NCI-H1417 (cell line): Measurements from ENCODE around the gene EXOC4.
"Not testable (repeated sequence)": the region's sequence is repeated elsewhere in the genome, so short reads cannot be mapped to it uniquely, and the experiment has no call there.

Source experiments
- DNase-seq, 3 experiments: peaks; one replicate each; lab custom pipeline; 2025; lab: John Stamatoyannopoulos, UW

EXOC4 gene

DNA sequence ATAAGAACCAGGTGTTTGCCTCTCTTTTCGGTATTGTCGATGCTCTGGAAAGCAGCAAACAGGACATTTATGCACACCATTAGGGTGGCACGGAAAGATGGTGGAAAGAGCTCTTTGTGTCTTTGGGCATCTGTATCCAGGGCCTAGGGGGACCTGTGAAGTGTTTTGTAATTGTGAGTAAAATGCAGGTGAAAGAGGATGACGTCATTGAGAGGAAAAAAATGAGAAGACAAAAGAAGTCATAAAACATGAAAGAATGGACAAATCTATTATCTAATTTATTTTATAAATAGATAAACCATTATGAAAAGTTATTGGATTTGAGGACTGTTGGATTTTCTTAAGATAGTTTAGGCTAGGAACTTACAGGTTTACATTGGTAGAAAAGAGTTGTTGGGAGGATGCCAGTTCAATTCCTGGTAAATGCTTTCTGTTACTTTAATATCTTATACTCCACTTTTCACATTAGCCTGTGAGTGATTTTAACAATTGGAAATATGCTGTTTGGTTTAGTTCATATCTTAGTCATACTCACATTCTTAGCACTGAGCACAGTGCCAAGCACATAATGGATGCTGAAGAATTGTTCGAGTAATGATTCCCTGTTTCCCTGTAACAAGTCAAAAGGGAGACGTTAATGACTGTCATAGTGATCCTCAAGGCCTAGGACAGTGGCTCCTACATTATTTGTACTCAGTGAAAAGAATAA is 62.6 kb downstream of the EXOC4 start:
- no peak for DNase-seq

DNA sequence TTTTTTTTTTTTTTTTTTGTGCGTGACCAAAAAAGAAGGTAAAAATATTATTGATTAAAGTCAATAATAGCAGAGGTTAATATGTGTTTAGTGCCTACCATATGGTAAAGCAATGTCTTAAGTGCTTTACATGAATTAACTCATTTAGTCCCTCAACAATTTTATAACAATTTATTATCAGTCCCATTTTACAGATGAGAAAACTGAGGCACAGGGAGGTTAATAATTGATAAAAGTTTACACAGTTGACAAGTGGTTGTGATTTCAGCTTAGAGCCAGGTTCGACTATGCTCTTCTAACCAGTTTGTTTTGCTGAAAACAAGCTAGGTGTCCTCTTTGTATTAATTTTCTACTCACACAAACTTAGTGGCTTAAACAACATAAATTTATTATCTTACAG is 67.0 kb downstream of the EXOC4 start:
- DNase-seq = no peak

DNA sequence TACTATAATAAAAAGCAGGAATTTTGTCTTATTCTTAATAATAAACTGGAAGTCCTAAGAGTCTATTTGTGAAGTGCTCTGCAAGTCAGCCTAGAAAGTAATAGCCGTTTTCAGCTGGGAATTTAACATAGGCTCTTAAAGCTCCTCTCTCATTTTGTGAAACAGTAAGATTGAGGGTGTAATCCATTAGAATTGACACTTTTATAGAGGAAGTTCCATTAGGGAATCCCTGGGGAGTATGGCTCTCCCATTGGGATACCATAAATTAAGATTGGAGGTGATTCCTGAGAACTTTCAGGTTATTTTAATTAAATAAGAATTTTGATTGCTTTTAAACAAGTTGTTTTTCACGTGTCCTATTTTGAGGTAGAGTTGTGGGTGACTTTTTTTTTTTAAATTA is 68.0 kb downstream of the EXOC4 start:
- DNase-seq = peak in 2 of 3 experiments; percentile 43 to 57

DNA sequence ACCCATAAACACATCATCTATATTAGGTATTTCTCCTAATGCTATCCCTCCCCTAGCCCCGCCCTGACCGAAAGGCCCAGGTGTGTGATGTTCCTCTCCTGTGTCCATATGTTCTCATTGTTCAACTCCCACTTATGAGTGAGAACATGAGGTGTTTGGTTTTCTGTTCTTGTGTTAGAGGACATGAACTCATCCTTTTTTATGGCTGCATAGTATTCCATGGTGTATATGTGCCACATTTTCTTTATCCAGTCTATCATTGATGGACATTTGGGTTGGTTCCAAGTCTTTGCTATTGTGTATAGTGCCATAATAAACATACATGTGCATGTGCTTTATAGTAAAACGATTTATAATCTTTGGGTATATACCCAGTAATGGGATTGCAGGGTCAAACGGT is 68.5 kb downstream of the EXOC4 start:
- DNase-seq = not testable (repeated sequence)

- not testable (repeated sequence) for DNase-seq
These were observed 73.9 kb downstream of the EXOC4 start for GRCh38 chr7:133326745-133327144.

DNA sequence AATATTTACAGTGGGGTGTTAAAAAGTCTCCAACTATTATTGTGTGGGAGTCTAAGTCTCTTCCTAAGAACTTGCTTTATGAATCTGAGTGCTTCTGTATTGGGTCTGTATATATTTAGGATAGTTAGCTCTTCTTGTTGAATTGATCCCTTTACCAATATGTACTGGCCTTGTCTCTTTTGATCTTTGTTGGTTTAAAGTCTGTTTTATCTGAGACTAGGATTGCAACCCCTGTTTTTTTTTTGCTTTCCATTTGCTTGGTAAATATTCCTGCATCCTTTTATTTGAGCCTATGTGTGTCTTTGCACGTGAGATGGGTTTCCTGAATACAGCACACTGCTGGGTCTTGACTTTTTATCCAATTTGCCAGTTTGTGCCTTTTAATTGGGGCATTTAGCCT is 75.1 kb downstream of the EXOC4 start:
- DNase-seq = not testable (repeated sequence)

- DNase-seq = no peak
These were observed 77.2 kb downstream of the EXOC4 start for GRCh38 chr7:133330085-133330484.

DNA sequence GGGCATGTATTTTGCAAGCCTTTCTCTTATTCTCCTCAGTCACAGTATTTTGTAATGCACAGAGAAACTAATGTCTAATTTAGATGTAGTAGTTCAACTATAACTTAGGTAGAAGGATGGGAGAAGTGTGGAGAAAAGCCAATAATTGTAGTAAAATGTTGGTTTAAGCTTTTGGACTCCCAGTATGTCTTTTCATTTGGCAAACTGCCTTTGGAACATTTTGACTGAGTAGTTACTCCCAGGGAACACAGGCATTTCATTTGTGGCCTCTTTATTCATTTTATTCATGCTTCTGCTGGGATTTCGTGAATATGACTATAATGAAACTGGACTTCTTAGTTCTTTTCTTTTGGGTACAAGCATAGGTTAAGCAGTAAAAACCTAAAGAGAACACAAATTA is 79.0 kb downstream of the EXOC4 start:
- DNase-seq = no peak

GRCh38 chr7:133339772-133340171 is 86.9 kb downstream of the EXOC4 start:
- DNase-seq = no peak

GRCh38 chr7:133344275-133344674 is 91.4 kb downstream of the EXOC4 start:
- peak in 1 of 3 experiments; percentile 46 for DNase-seq

DNA sequence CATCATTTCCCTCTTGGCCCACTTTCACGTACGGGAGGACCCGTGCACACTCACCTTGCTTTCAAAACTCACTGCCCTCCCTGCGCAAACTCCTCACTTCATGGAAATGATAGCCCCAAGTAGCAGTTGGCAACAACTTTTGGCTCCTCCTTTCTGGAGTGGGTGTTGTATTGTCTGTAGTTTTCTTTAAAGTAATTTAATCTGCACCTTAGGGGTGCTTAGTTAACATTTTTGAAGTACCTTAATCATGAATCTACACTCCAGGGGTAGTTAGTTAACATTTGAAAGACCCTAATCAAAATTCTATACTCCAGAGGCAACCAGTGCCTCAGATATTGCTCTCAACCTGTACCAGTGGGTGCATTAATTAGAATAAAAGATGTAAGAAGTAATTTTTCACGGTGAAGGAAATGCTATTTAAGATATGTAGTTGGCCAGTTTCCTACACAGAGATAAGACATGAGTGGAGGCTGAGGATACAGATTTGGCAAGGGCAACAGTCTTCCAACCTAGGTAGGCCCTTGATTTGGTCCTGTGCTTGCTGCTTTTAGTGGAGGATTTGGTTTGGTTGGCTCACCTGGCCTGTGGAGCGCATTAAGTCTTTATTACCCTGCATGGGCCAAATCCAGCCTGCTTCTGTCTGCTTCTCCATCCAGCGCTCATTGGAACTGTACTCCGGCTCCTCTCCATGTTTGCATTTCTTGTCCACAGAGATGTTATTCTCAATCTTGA is 93.0 kb downstream of the EXOC4 start:
- no peak for DNase-seq

DNA sequence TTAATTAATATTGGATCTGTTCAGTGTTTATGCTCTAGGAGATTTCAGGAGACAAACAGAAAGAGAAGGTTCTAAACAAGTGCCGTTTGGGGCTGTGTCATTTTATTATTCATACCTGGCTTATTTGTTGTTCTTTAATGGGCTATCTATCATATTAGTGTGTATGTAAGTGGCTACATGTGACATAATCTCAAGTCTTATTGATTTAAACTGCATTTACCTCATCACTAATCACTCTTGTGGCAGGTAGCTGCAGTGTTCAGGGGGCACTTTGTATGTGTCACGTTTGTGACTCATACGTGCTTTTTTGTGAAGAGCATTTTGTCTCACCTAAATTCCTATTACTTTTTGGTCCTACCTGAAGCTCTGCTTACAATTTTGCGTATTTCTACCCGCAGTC is 95.4 kb downstream of the EXOC4 start:
- DNase-seq = peak in 1 of 3 experiments; percentile 42

DNA sequence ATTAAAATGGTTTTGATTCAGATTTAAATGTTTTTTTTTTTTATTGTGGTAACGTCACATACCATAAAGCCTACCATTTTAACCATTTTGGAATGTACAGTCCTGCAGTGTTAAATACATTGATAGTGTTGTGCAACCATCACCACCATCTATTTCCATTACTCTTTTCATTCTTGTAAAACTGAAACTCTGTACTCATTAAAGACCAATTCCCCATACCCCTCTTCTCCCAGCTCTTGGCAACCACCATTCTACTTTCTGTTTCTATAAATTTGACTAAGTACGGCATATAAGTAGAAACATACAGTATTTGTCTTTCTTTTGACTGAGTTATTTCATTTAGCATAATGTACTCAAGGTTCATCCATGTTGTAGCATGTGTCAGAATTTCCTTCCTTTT is 96.2 kb downstream of the EXOC4 start:
- no peak for DNase-seq

- no peak for DNase-seq
These were observed 99.6 kb downstream of the EXOC4 start for GRCh38 chr7:133352430-133352829.

GRCh38 chr7:133353775-133354174 is 100.9 kb downstream of the EXOC4 start:
- no peak for DNase-seq

DNA sequence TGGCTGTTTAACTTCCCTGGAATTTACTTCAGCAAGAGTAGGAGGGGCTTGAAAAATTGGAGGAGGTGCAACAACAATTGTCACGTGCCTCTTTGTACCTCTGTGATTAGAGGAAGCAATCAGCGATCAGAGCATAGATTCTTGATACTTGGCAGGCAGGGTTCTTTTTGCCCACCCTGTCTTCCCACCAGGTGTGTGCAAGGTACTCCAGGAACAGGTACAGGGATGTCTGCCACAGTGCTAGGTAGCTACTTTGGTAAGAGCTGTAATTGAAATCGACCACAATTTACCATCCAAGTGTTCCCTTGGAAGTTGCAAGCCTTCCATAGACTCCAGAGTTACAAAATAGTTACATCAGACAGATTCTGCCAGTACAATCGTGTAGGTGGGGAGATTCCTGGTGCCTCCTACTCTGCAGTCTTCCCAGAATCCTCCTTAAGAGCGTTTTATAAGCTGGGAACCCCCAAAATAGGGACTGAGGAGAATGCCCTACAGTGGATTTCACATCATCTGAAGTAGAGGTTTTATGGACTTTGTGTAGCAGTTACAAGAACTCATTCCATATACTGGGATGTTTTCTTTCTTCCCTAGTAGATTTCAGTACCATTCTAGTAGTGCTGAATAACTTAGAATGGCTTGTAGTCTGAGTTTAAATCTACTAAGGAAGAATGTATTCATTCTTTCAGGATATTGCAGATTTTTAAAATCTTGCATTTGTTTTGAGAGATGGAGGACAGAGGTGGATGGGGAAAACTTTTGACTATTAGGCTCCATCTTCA is 101.9 kb downstream of the EXOC4 start:
- no peak for DNase-seq

DNA sequence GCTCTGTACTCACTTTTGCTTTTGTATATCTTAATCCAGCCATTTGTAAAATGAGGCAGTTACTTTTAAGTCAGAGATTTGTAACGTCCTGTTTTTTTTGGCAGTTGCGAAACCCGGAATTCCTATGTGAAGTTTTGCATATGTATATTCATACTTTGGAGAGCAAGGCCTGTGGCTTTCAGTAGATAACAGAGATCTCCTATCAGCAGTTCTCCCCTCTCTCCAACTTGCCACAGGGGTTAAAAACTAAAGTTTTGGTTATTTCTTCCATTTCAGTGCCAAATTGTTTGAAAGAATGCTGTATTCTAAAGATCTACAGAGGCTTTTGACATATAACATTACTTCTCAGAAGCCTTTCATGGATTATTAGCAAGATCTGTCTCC is 102.4 kb downstream of the EXOC4 start:
- no peak for DNase-seq

DNA sequence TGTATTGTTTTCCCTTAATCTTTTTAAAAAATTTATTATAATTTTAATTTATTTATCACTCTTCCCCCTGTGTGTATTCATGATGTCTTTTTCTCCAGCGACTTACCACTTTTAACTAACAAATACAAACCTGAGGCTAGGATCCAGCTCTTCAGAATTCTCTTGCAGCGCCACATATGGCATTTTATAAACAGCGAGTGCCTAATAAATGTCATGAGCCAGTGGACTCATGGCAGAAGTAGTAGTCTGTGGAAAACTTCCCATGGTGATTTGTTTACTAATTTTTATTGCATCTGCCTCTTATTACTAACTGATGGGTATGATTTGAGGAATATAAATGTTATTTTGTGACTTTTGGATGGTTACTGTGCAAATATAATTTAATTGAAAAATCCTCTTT is 102.9 kb downstream of the EXOC4 start:
- no peak for DNase-seq

DNA sequence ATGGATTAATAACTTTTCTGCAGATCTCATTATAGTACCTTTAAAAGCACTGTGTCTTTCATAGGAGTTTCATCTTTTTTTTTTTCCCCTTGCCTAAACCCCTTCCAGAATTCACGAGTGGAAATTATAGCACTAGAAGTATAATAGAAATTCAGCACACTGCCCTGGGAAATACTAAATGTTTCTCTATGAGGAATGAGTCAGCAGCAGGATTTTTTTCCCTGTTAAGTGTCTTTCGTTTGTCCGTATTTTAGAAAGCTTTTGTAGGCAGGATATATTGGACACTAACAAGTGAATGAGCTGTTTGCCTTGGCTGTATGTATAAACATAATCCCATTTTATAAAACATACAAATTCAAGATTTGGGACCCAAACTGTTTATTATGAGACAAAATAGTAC is 105.8 kb downstream of the EXOC4 start:
- no peak for DNase-seq

GRCh38 chr7:133359449-133359848 is 106.6 kb downstream of the EXOC4 start:
- DNase-seq = no peak

DNA sequence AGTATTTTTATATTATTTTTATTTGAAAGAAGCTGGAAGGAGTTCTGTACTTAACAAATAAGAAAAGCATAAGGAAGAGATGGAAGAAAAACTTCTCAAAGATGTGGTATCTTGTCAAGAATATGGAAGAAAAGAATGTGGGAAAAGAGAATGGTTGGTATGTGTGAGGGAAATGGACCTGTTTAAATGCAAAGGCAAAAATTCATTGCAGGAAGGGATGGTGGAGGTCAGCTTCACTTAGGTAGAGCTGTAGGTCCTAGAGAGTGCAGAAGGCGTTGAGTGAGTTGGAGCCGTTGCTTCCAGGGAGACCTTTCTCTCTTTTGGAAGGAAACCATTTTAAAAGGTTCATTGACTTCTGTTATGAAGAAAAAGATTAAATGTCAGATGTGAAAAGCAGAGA is 107.3 kb downstream of the EXOC4 start:
- no peak for DNase-seq

DNA sequence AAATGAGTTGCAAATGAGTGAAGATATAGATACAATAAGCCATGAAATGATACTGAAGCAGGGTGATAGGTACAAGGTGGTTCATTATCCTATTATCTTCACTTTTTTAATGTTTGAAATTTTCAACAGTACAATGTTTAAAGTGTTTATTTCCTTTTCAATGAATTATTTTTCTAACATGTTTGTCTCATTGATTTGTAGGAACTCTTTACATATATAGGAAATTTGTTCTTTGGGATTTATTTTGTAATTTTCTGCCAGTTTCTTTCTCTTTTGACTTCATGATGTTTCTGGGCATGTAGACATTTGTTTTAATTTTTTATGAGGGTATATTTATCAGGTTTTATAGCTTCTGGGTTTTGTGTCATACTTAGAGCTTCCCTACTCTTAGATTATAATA is 108.9 kb downstream of the EXOC4 start:
- no peak for DNase-seq
